Subcutaneous abdominal adipose tissue (tissue), 5 donors: ENCODE results near the gene ZNF511.
A peak's percentile ranks its signal among the peaks of the same experiment; 100 is the strongest.

Experiments used
- H3K27ac ChIP-seq: one replicate; pipeline ENCODE4 v1.7.0; 2013; ENCODE audit warnings: low read depth, mild to moderate bottlenecking, inconsistent platforms, low read length, moderate library complexity
- H3K27me3 ChIP-seq, 5 donors: one replicate each; pipeline ENCODE4 v1.7.0; 2013; ENCODE audit warnings: low read length in 5 of 5, inconsistent platforms in 1 of 5; ENCODE audit not compliant: control insufficient read depth in 5 of 5, insufficient read depth in 4 of 5
- H3K36me3 ChIP-seq, 5 donors: one replicate each; pipeline ENCODE4 v1.7.0; 2013; ENCODE audit warnings: low read length in 5 of 5; ENCODE audit not compliant: control insufficient read depth in 5 of 5, insufficient read depth in 5 of 5
- H3K4me1 ChIP-seq, 5 donors: one replicate each; pipeline ENCODE4 v1.7.0; 2013; ENCODE audit warnings: low read length in 5 of 5, mild to moderate bottlenecking in 3 of 5, moderate library complexity in 1 of 5; ENCODE audit not compliant: control insufficient read depth in 5 of 5, insufficient read depth in 5 of 5
- H3K4me3 ChIP-seq, 5 donors: one replicate each; pipeline ENCODE4 v1.7.0; 2013; ENCODE audit warnings: low read length in 5 of 5, low read depth in 1 of 5
- H3K9ac ChIP-seq, 5 donors: one replicate each; pipeline ENCODE4 v1.7.0; 2013; ENCODE audit warnings: low read length in 5 of 5, mild to moderate bottlenecking in 4 of 5, moderate library complexity in 3 of 5
- H3K9me3 ChIP-seq, 5 donors: one replicate each; pipeline ENCODE4 v1.7.0; 2013; ENCODE audit warnings: low read length in 5 of 5; ENCODE audit not compliant: control insufficient read depth in 5 of 5
- donor health status: healthy.
- donor health status: healthy.
- donor health status: healthy.
- donor health status: healthy.
- donor health status: healthy.

The ZNF511 gene

GRCh38 chr10:133356549-133357284 lies 48.0 kb downstream of the ZNF511 start:
- peaks cover 0 to 43% (median 18%) of the 10 kb centered on the region in 5 donors for H3K4me1 ChIP-seq
- peak overlapping the region in 4 of 5 donors; percentile 51 to 73 (median 67) for H3K9ac ChIP-seq
- peaks cover 0 to under 1% (median 0%) of the 10 kb centered on the region in 5 donors for H3K27me3 ChIP-seq
- H3K27ac ChIP-seq: no peak overlapping the region
- peak overlapping the region in 4 of 5 donors; percentile 62 to 70 (median 67) for H3K4me3 ChIP-seq
- peaks cover 0 to 2% (median 0%) of the 10 kb centered on the region in 5 donors for H3K9me3 ChIP-seq
- H3K36me3 ChIP-seq: peaks cover 0 to 13% (median 2%) of the 10 kb centered on the region in 5 donors

GRCh38 chr10:133357285-133358161 lies 48.8 kb downstream of the ZNF511 start, which contains the start of gene FUOM:
Gene FUOM, minus strand, starts transcription at chr10:133358019. Its CDS starts 12 bp downstream, at chr10:133358007.
- H3K9ac ChIP-seq: peak within 1 kb of the TSS in 4 of 5 donors; percentile 51 to 73 (median 67)

GRCh38 chr10:133358162-133358924 lies 49.6 kb downstream of the ZNF511 start:
- Histone ChIP-seq H3K9me3 (peaks cover 0 to 2% (median 0%) of the 10 kb centered on the region in 5 donors), H3K36me3 (peaks cover 0 to 29% (median 18%) of the 10 kb centered on the region in 5 donors), H3K27ac (no peak overlapping the region), H3K4me3 (no peak overlapping the region), H3K27me3 (no peaks in the 10 kb centered on the region), H3K9ac (peak overlapping the region in 1 of 5 donors; percentile 56), H3K4me1 (peaks cover 0 to 43% (median 18%) of the 10 kb centered on the region in 5 donors)

More at GRCh38 chr10:133357285-133358161, 48.8 kb downstream of the ZNF511 start, which contains the start of gene FUOM:
- peaks cover 0 to 43% (median 18%) of the 10 kb centered on the region in 5 donors for H3K4me1 ChIP-seq
- peak within 1 kb of the TSS in 4 of 5 donors; percentile 62 to 70 (median 67) for H3K4me3 ChIP-seq
- peaks cover 0 to 21% (median 10%) of the 10 kb centered on the region in 5 donors for H3K36me3 ChIP-seq
- no peak within 1 kb of the TSS for H3K27ac ChIP-seq
- peaks cover 0 to 2% (median 0%) of the 10 kb centered on the region in 5 donors for H3K9me3 ChIP-seq
- no peaks in the 10 kb centered on the region for H3K27me3 ChIP-seq

GRCh38 chr10:133358925-133359310 lies 50.2 kb downstream of the ZNF511 start:
- Histone ChIP-seq H3K27ac (no peak overlapping the region), H3K4me3 (no peak overlapping the region), H3K9me3 (peaks cover 0 to 2% (median 0%) of the 10 kb centered on the region in 5 donors), H3K9ac (peak overlapping the region in 1 of 5 donors; percentile 56), H3K4me1 (peaks cover 0 to 43% (median 18%) of the 10 kb centered on the region in 5 donors), H3K36me3 (peaks cover 0 to 34% (median 22%) of the 10 kb centered on the region in 5 donors), H3K27me3 (no peaks in the 10 kb centered on the region)

GRCh38 chr10:133359554-133359971 lies 50.8 kb downstream of the ZNF511 start:
- Histone ChIP-seq H3K4me3 (no peak overlapping the region), H3K4me1 (peaks cover 0 to 43% (median 19%) of the 10 kb centered on the region in 5 donors), H3K9ac (no peak overlapping the region), H3K27ac (no peak overlapping the region), H3K27me3 (no peaks in the 10 kb centered on the region), H3K9me3 (peaks cover 0 to 2% (median 0%) of the 10 kb centered on the region in 5 donors), H3K36me3 (peaks cover 4 to 35% (median 26%) of the 10 kb centered on the region in 5 donors)

- Histone ChIP-seq H3K4me1 (peaks cover 0 to 43% (median 24%) of the 10 kb centered on the region in 5 donors), H3K27ac (no peak overlapping the region), H3K4me3 (no peak overlapping the region), H3K9ac (no peak overlapping the region), H3K9me3 (peaks cover 0 to 2% (median 0%) of the 10 kb centered on the region in 5 donors), H3K36me3 (peaks cover 4 to 35% (median 32%) of the 10 kb centered on the region in 5 donors), H3K27me3 (no peaks in the 10 kb centered on the region)
Measured at GRCh38 chr10:133359972-133360610, 51.4 kb downstream of the ZNF511 start.

- H3K9me3 ChIP-seq: peaks cover 0 to 2% (median 0%) of the 10 kb centered on the region in 5 donors
- H3K4me1 ChIP-seq: peaks cover 0 to 38% (median 30%) of the 10 kb centered on the region in 5 donors
- no peak overlapping the region for H3K4me3 ChIP-seq
- no peak overlapping the region for H3K27ac ChIP-seq
- peaks cover 4 to 45% (median 43%) of the 10 kb centered on the region in 5 donors for H3K36me3 ChIP-seq
- H3K9ac ChIP-seq: no peak overlapping the region
- H3K27me3 ChIP-seq: no peaks in the 10 kb centered on the region
Measured at GRCh38 chr10:133361227-133361626, 52.5 kb downstream of the ZNF511 start.

- H3K4me3 ChIP-seq: no peak overlapping the region
- no peak overlapping the region for H3K27ac ChIP-seq
- H3K9ac ChIP-seq: no peak overlapping the region
- H3K36me3 ChIP-seq: peaks cover 4 to 52% (median 50%) of the 10 kb centered on the region in 5 donors
- H3K9me3 ChIP-seq: peaks cover 0 to 2% (median 0%) of the 10 kb centered on the region in 5 donors
- H3K27me3 ChIP-seq: no peaks in the 10 kb centered on the region
- H3K4me1 ChIP-seq: peaks cover 0 to 33% (median 23%) of the 10 kb centered on the region in 5 donors
Measured at GRCh38 chr10:133361773-133362441, 53.2 kb downstream of the ZNF511 start.
